Peyer's patch (tissue), 4 donors: ENCODE measurements around the gene SUGT1.

Experiments used
- CTCF ChIP-seq, 6 experiments: fragments of 450-650 bp in 4 of 6; fragments of 200-600 bp in 2 of 6; sonication (generic) in 1 of 6; IDR thresholded peaks; one replicate each; pipeline ENCODE4 v1.5.1; 2017 to 2019; ENCODE audit warnings: antibody characterized with exemption in 6 of 6, mild to moderate bottlenecking in 3 of 6, moderate library complexity in 1 of 6
- POLR2A ChIP-seq, 2 donors: fragments of 450-650 bp; IDR thresholded peaks; one replicate each; pipeline ENCODE4 v1.5.1; 2017; ENCODE audit warnings: antibody characterized with exemption in 2 of 2, mild to moderate bottlenecking in 2 of 2, moderate library complexity in 2 of 2

- TF ChIP-seq CTCF (IDR thresholded peaks at IDR 0.05): no peak
- no peak for TF ChIP-seq POLR2A (IDR thresholded peaks at IDR 0.05)
Observed at GRCh38 chr13:52737451-52737850, 84.8 kb downstream of the SUGT1 start.
